Thoracic aorta (tissue), 2 donors: ENCODE results near the gene RAB44. TPM values are rescaled to one million over a fixed set of nuclear protein-coding genes. Genes with fewer than 3 reads are reported as not detected.
"Not testable (repeated sequence)": the region's sequence is repeated elsewhere in the genome, so short reads cannot be mapped to it uniquely, and the experiment has no call there.

ENCODE experiments used
- ATAC-seq: fragments of 150-250 bp; one replicate; pipeline ENCODE4 v1.8.0; 2017; ENCODE audit warnings: low read depth; ENCODE audit not compliant: insufficient number of reproducible peaks, low FRiP score
- DNase-seq: peaks from one replicate; pipeline ENCODE4 v3.0.0-alpha.2; 2020; ENCODE audit warnings: low spot score
- H3K27ac ChIP-seq, 2 donors: fragments of 200-600 bp; sonication (generic); 1 replicate in 1 of 2; 2 replicates in 1 of 2; pipeline ENCODE4 v1.5.1; 2016; ENCODE audit warnings: mild to moderate bottlenecking in 2 of 2, moderate library complexity in 2 of 2
- H3K27me3 ChIP-seq: fragments of 200-600 bp; sonication (generic); replicated peaks from 2 replicates; pipeline ENCODE4 v1.6.0; 2016; ENCODE audit warnings: mild to moderate bottlenecking; ENCODE audit not compliant: insufficient read depth
- H3K36me3 ChIP-seq: fragments of 200-600 bp; sonication (generic); one replicate; pipeline ENCODE4 v1.5.1; 2016
- H3K4me1 ChIP-seq, 2 donors: fragments of 200-600 bp; sonication (generic); 1 replicate in 1 of 2; 2 replicates in 1 of 2; pipeline versions ENCODE4 v1.5.1 to v1.6.0; 2016; ENCODE audit warnings: low read depth in 2 of 2, mild to moderate bottlenecking in 1 of 2; ENCODE audit not compliant: control insufficient read depth in 1 of 2
- H3K4me3 ChIP-seq: fragments of 200-600 bp; sonication (generic); 2 replicates; pipeline ENCODE4 v1.5.1; 2016; ENCODE audit warnings: mild to moderate bottlenecking
- H3K9me3 ChIP-seq: fragments of 200-600 bp; sonication (generic); 2 replicates; pipeline ENCODE4 v1.5.1; 2016
- total RNA-seq, 2 donors: library from RNA; depleted of rRNA; stranded (reverse); fragments of >200 nt; gene quantifications; one replicate each; pipeline versions ENCODE4 v1.1.0 to v1.2.3, GENCODE V29; 2016
- TF ChIP-seq, protein P1 (sequence below): fragments of 200-600 bp; sonication (generic); IDR thresholded peaks from one replicate; pipeline ENCODE4 v1.5.1; 2019; ENCODE audit warnings: antibody characterized with exemption

RAB44 gene
- total RNA-seq, 2 donors from 2014 or later = 0.27 TPM; not detected in 1

DNA sequence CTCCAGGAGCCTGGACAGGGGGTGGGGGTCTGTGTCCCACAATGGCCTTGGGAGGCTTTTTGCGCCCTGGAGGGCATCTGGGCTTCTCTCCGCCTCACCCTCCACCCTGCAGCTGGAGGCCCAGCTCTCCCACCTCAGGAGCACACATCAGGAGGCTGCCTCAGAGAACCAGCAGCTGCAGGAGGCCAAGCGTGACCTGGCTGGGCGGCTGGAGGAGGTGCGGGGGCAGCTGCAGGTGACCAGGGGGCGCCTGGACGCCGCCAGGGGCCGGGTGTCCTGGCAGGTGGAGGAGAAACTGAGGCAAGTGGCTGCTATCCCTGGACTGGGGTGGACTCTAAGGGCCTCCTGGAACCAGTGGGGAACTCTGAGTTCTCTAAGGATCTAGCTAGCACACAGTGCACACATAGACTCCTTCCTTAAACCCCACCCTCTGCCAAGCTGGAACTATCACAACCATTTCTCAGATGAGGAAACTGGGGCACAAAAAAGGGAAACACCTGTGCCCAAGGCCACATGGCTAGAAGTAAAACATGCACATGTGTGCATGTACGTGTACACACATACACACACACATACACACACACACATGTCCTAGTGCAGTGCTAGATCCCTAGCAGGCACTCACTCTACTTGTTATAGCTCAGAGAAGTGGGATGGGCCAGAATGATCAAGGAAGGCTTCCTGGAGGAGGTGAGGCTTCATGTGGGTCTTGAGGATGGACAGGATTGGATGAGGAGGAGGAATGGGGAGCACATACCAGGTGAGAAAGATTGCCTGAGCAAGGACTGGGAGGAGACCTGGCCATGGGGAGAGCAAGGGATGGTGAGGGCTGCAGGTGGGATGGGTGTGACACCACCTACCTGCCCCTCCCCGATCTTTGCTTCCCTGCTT, 22.9 kb downstream of the RAB44 start:
- ATAC-seq = no peak

DNA sequence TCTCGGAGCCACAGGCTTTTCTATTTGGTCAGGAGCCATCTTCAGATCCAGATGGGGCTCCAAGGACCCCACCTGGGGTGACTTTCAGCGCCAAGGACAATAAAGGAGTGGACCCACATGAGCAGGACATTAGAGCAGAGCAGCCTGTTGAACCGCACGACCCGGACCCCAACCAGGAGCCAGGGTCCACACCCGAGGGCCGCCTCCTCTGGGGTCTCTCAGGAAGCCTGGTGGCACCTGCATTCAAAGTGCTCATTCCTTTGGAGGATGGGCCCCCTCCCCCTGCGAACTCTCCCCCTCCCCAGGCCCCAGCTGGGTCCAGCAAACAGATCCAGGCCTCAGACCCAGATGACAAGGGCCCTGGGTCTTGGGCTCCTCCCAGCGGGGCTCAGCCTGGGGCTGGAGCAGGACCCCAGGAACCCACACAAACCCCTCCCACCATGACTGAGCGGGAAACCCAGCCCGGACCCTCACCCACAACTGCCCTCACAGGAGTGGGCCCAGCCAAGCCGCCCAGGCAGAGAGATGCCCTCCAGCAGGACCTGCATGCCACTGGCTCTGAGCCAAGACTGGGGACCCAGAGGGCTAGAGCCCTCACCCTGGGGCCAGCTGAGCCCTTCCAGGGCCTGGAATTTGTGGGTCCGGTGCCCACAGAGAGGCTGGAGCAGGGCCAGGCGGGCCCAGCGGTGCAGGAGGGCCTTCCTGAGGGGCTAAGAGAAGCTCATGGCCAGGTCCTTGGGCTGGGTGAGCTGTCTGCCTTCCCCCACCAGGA, 23.9 kb downstream of the RAB44 start:
- Histone ChIP-seq H3K4me3 (no peak overlapping the region), H3K9me3 (no peaks in the 10 kb centered on the region), H3K27me3 (no peaks in the 10 kb centered on the region), H3K4me1 (no peaks in the 10 kb centered on the region), H3K36me3 (no peaks in the 10 kb centered on the region), H3K27ac (no peak overlapping the region)
- no peak for ATAC-seq
- DNase-seq = no peak
- TF ChIP-seq, protein P1, sequence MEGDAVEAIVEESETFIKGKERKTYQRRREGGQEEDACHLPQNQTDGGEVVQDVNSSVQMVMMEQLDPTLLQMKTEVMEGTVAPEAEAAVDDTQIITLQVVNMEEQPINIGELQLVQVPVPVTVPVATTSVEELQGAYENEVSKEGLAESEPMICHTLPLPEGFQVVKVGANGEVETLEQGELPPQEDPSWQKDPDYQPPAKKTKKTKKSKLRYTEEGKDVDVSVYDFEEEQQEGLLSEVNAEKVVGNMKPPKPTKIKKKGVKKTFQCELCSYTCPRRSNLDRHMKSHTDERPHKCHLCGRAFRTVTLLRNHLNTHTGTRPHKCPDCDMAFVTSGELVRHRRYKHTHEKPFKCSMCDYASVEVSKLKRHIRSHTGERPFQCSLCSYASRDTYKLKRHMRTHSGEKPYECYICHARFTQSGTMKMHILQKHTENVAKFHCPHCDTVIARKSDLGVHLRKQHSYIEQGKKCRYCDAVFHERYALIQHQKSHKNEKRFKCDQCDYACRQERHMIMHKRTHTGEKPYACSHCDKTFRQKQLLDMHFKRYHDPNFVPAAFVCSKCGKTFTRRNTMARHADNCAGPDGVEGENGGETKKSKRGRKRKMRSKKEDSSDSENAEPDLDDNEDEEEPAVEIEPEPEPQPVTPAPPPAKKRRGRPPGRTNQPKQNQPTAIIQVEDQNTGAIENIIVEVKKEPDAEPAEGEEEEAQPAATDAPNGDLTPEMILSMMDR = no peak

More for the DNA sequence above, 22.9 kb downstream of the RAB44 start:
- no peak for DNase-seq
- no peaks in the 10 kb centered on the region for H3K27me3 ChIP-seq
- H3K9me3 ChIP-seq = no peaks in the 10 kb centered on the region
- no peak overlapping the region for H3K27ac ChIP-seq
- H3K4me3 ChIP-seq = no peak overlapping the region
- TF ChIP-seq, protein P1 = no peak
- H3K4me1 ChIP-seq = no peaks in the 10 kb centered on the region
- H3K36me3 ChIP-seq = no peaks in the 10 kb centered on the region

DNA sequence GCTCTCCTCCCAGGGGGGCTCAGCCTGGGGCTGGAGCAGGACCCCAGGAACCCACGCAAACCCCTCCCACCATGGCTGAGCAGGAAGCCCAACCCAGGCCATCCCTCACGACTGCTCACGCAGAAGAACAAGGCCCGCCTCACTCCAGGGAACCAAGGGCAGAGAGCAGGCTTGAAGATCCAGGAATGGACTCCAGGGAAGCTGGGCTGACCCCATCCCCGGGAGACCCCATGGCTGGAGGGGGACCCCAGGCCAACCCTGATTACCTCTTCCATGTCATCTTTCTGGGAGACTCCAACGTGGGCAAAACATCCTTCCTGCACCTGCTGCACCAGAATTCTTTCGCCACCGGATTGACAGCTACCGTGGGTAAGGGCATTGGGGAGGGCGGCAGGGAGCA, 24.7 kb downstream of the RAB44 start:
- Histone ChIP-seq H3K4me1 (no peaks in the 10 kb centered on the region), H3K27me3 (no peaks in the 10 kb centered on the region), H3K9me3 (no peaks in the 10 kb centered on the region), H3K36me3 (no peaks in the 10 kb centered on the region), H3K4me3 (no peak overlapping the region), H3K27ac (no peak overlapping the region)
- TF ChIP-seq, protein P1 = no peak
- ATAC-seq = no peak
- no peak for DNase-seq

DNA sequence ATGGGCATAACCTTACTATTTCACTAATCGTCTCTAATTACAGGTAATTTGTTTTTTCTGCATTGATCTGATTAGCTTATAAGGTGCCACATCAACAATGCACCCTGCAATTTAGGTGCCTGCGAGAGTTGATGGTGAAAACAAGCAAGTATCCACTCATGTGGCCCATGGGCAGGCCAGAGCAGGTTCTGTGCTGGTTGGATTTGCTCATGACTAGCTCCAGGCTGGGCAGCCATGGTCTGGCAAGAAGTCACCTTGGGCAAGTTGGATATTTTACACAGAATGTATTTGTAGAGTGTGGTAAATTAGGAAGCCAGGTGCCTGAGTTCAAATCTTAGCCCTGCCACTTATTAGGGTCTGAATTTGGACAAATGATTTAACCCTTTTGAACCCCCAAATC, 25.3 kb downstream of the RAB44 start:
- H3K27ac ChIP-seq = no peak overlapping the region
- no peaks in the 10 kb centered on the region for H3K36me3 ChIP-seq

DNA sequence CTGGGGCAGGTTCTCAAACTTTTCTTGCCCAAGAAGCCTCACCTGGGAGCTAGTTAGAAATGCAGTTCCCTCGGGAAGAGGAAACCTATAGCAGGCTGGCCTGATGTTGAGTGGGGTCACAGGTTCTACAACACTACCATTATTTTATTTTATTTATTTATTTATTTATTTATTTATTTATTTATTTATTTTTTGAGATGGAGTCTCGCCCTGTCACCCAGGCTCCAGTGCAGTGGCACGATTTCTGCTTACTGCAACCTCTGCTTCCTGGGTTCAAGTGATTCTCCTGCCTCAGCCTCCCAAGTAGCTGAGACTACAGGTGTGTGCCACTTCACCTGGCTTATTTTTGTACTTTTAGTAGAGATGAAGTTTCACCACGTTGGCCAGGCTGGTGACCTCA, 26.4 kb downstream of the RAB44 start:
- H3K27ac ChIP-seq, H3K4me3 ChIP-seq, H3K27me3 ChIP-seq, DNase-seq, H3K4me1 ChIP-seq, ATAC-seq, H3K36me3 ChIP-seq, H3K9me3 ChIP-seq: not testable (repeated sequence)

More for the DNA sequence above, 25.3 kb downstream of the RAB44 start:
- H3K4me1 ChIP-seq = no peaks in the 10 kb centered on the region
- ATAC-seq = no peak
- no peaks in the 10 kb centered on the region for H3K9me3 ChIP-seq
- no peak overlapping the region for H3K4me3 ChIP-seq
- no peaks in the 10 kb centered on the region for H3K27me3 ChIP-seq
- DNase-seq = no peak
- TF ChIP-seq, protein P1 = no peak
